B cell (primary cell): ENCODE data around the gene SPAG5.

Experiments
- CTCF ChIP-seq: fragments of 200-600 bp; IDR thresholded peaks from one replicate; pipeline ENCODE4 v1.8.0; 2022; ENCODE audit warnings: antibody characterized with exemption, mild to moderate bottlenecking
- EZH2 ChIP-seq: IDR thresholded peaks from 2 replicates; pipeline ENCODE4 v1.6.1; 2012; ENCODE audit warnings: borderline replicate concordance, low read depth, mild to moderate bottlenecking, moderate library complexity, low read length; ENCODE audit not compliant: insufficient read depth, poor library complexity, severe bottlenecking

- TF ChIP-seq CTCF = no peak
- no peak for TF ChIP-seq EZH2
Measured at GRCh38 chr17:28612531-28612930, 13.7 kb upstream of the SPAG5 start.
